ENCODE data around the gene CTNNBL1.

CTNNBL1 gene

DNA sequence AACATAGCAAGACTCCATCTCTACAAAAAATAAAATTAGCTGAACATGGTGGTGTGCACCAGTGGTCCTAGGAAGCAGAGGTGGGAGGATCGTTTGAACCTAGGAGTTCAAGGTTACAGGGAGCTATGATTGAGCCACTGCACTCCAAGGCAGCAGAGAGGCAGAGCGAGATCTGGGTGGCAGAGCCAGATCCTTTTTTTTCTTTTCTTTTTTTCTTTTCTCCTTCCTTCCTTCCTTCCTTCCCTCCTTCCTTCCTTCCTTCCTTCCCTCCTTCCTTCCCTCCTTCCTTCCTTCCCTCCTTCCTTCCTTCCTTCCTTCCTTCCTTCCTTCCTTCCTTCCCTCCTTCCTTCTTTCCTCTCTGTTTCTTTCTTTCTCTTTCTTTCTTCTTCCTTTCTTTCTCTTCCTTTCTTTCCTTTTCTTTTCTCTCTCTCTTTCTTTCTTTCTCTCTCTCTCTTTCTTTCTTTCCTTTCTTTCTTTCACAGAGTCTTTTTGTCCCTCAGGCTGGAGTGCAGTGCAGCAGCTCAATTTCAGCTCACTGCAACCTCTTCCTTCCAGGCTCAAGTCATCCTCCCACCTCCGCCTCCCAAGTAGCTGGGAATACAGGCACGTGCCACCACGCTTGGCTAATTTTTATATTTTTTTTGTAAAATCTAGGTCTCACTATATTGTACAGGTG, 199.9 kb downstream of the CTNNBL1 start:
- in situ Hi-C loops (cut with MboI; ENCODE audit: low sequenced_read_pairs, unreplicated experiment): no loop called here

GRCh38 chr20:37894454-37894853, 200.6 kb downstream of the CTNNBL1 start:
- no peak for TF ChIP-seq CTCF (IDR thresholded peaks at IDR 0.05; ENCODE audit: borderline replicate concordance, control extremely low read depth, extremely low read depth, insufficient read depth, missing control alignments)
- DNase-seq (ENCODE audit: low spot score): no peak
- in situ Hi-C loops (cut with MboI; ENCODE audit: low sequenced_read_pairs, unreplicated experiment): no loop called here

More for the DNA sequence above, 199.9 kb downstream of the CTNNBL1 start:
- no peak for DNase-seq (ENCODE audit: low spot score)
- TF ChIP-seq CTCF (IDR thresholded peaks at IDR 0.05; ENCODE audit: borderline replicate concordance, control extremely low read depth, extremely low read depth, insufficient read depth, missing control alignments): no peak

GRCh38 chr20:37895166-37895565, 201.3 kb downstream of the CTNNBL1 start:
- TF ChIP-seq CTCF (IDR thresholded peaks at IDR 0.05; ENCODE audit: borderline replicate concordance, control extremely low read depth, extremely low read depth, insufficient read depth, missing control alignments): no peak
- DNase-seq (ENCODE audit: low spot score): no peak
- in situ Hi-C loops (cut with MboI; ENCODE audit: low sequenced_read_pairs, unreplicated experiment): no loop called here

DNA sequence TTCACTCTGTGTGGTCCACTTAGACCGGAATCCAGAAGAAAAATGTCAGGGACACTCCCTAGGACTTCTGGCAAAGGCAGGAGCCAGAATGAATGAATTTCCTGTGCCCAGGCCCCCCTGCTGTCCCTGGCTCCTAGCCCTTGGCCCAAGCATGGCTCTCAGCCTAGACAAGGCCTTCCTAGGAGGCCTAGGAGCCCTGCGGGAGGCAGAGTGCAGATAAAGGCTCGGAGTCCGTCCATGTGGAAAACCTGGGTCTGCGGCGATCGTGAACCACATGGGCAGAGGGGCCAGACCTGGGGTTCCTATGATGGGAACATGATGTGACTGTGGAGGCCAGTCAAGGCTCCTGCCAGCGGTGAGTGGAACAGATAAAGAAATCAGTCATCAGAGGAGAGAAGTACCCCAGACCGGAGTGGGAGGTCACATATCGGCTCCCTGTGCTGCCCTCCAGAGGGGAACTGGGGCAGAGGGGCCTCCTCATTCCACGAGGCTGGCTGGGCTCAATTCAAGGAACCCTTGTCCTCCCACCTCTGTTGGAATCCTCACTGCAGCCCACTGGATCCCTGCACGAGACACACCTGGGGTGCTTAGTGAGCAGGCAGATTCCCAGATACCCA, 203.2 kb downstream of the CTNNBL1 start:
- DNase-seq (ENCODE audit: low spot score): no peak
- no peak for TF ChIP-seq CTCF (IDR thresholded peaks at IDR 0.05; ENCODE audit: borderline replicate concordance, control extremely low read depth, extremely low read depth, insufficient read depth, missing control alignments)
- in situ Hi-C loops (cut with MboI; ENCODE audit: low sequenced_read_pairs, unreplicated experiment): no loop called here

- no peak for DNase-seq (ENCODE audit: low spot score)
- in situ Hi-C loops (cut with MboI; ENCODE audit: low sequenced_read_pairs, unreplicated experiment): no loop called here
- TF ChIP-seq CTCF (IDR thresholded peaks at IDR 0.05; ENCODE audit: borderline replicate concordance, control extremely low read depth, extremely low read depth, insufficient read depth, missing control alignments): no peak
Measured at GRCh38 chr20:37898233-37899104, 204.6 kb downstream of the CTNNBL1 start.

Data from GM13976 (cell line).